Measurements from ENCODE around the gene CBLL1.

The CBLL1 gene, protein sequence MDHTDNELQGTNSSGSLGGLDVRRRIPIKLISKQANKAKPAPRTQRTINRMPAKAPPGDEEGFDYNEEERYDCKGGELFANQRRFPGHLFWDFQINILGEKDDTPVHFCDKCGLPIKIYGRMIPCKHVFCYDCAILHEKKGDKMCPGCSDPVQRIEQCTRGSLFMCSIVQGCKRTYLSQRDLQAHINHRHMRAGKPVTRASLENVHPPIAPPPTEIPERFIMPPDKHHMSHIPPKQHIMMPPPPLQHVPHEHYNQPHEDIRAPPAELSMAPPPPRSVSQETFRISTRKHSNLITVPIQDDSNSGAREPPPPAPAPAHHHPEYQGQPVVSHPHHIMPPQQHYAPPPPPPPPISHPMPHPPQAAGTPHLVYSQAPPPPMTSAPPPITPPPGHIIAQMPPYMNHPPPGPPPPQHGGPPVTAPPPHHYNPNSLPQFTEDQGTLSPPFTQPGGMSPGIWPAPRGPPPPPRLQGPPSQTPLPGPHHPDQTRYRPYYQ

DNA sequence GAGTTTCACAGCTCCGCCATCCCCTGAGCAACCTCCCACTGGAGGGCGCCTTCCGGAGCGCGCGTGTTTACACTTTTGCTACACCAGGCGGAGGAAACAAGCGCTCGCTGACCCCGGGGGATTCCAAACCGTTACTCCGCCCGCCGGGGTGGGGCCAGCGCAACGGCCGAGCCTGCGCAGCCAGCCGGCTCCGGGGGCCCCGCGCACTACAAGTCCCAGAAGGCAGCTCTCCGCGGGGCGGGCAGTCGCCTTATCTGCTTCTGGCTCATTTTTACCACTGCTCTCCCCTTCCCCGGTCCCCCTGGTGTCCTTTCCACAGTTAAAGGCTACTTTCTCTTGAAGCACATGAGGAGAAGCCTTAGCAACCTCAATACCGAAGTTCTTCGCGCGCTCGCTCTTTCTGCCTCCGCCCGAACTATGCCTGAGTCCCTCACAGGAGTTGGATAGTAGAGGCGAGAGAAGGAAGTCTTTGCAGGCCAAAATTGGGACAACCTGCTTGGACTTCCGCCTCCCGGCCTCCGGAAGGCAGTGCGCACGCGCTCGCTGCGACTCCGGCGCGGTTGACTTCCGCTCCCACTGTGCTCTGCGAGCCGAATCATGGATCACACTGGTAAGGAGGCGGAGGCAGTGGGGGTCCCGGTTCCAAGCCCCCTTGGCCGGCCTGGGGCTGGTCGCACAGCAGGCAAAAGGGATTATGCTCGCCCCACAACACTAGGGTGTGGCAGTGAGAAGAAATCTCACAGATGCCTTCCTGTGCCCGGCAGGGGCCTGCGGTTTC, at the start of gene CBLL1:
Gene CBLL1 (plus strand): TSS at position 576 of the 778 bp plus-strand sequence. CDS start 22 bp downstream, at position 598.
- DNase-seq: peak; percentile 83

GRCh38 chr7:107694386-107694785, 49.6 kb upstream of the CBLL1 start:
- no peak for DNase-seq

- no peak for DNase-seq
Measured at GRCh38 chr7:107696330-107696946, 47.5 kb upstream of the CBLL1 start.

DNA sequence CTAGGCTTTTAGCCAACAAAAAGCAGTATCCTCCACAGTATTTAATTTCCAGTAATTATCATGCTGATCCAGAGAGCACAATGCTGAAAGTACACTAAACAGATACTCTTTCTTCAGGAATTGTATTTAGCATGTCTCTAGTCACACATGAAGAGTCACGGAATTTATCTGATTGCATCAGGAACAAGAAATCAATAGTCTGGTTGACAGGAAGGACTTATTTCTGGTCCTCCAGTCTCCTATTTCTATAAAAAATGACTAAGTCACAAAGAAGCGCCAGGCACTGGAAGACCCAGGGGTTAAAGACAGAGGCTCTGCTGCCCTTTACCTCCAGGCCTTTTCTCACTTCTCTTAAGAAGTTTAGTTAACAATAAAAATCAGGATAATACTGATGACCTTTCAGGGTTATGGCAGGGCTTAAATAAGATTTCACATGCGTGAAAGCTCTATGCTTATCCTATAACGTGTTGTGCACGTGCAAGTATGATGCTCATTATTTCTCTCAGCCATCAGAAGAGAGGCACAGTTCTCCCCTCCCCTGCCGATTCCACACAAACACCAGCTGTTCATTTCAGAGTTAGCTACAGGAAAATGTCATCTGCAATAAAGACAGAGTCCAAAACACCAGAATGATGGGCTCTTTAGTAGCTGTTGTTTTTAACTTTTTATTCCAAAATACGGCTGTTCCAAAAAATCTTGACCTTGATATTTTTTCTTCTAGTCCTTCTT, 46.5 kb upstream of the CBLL1 start:
- no peak for DNase-seq

- DNase-seq: no peak
Measured at GRCh38 chr7:107700570-107700969, 43.4 kb upstream of the CBLL1 start.

GRCh38 chr7:107701191-107701590, 42.8 kb upstream of the CBLL1 start:
- no peak for DNase-seq

DNA sequence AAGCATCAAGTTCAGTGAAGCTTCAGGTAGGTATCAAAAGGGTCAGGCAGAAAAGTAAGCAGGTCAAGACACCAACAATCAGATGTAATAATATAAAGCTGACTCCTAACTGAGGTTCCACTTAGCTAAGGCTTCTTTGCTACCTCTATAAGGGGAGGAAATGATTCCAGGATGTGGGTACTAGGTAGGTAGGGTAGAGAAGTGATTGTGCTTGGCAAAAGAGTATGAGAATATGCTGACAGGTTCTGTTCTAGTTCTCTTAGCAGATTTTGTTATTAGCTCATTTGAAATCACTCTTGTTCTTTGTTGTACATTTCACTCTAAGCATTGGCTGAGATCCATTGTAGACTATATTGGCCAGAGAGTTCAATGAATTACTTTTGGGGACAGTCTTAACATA, 40.7 kb upstream of the CBLL1 start:
- DNase-seq: no peak

DNA sequence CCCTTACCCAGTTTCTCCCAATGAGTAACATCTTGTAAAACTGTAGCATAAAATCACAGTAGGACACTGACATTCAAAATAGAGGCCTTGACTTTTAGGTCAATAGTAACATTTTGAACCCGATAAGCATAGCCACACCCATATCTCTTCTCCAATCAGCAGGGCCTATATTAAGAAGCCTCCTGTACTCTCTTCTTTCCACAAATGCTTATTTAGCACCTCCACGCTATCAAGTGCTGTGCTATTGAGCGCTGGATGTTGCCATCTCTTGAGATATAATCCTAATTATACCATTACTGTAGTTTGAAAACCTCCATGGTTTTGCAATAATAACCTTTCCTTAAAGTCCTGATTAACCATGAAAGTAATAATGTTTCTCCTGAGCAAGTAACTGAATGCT, 40.1 kb upstream of the CBLL1 start:
- DNase-seq: no peak

- no peak for DNase-seq
Measured at GRCh38 chr7:107708956-107709355, 35.0 kb upstream of the CBLL1 start.

DNA sequence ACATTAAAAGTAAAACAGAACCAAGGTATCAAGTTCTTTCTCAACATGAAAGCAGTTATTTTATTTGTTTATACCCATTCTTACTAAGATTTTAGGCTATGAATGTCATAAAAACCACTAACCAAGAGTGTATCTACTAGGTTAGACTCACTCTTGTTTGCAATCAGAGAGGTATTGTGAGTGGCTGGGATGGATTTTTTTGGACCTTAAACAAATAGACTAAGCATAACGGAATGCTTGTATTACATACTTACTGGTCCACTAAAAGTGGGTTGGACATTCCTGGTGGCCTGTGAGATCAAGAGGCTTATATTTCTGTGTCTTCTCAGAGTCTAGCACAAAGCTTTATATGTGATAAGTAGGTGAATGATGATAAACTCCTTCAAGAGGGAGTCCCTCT, 32.6 kb upstream of the CBLL1 start:
- no peak for DNase-seq

DNA sequence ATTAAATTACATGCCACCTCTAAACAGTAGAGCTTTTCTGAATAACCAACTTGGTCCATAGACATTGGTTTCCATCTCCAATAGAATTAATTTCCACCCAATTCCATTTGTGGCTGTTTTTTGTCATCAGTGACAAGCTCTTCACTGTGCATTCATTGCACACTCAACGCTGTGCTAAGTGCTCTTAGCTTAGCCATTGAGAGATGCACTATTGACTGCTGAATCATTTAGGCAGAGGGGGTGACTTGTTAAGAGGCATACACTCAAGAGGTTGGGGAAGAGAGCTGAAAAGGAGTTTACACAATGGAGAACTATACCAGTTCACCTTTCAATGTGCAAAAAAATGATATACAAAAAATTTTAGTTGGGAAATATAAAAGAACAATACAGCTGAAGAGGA, 31.9 kb upstream of the CBLL1 start:
- peak; percentile 99 for DNase-seq

DNA sequence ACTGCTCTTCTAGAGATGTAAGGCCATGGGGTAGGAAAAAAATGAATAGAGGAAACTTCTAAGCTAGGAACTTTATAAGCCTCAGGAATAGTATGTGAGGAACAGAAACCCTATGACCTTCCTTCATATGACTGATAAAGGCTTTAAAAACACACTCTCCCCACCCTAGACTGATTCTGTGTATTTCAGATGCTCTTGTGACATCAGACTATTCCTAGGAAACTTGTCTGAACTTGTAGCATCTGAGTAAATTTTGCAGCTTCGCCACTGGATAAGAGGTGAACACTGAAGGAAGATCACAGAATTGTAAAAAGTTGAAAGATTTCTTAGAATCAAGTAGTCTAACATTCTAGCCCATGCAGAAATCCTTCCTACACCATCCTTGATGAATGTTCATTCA, 31.0 kb upstream of the CBLL1 start:
- DNase-seq: no peak

- no peak for DNase-seq
Measured at GRCh38 chr7:107715531-107715930, 28.4 kb upstream of the CBLL1 start.

GRCh38 chr7:107718456-107719193, 25.3 kb upstream of the CBLL1 start:
- no peak for DNase-seq

- no peak for DNase-seq
Measured at GRCh38 chr7:107721286-107721685, 22.7 kb upstream of the CBLL1 start.

GRCh38 chr7:107723255-107723654, 20.7 kb upstream of the CBLL1 start:
- DNase-seq: no peak

DNA sequence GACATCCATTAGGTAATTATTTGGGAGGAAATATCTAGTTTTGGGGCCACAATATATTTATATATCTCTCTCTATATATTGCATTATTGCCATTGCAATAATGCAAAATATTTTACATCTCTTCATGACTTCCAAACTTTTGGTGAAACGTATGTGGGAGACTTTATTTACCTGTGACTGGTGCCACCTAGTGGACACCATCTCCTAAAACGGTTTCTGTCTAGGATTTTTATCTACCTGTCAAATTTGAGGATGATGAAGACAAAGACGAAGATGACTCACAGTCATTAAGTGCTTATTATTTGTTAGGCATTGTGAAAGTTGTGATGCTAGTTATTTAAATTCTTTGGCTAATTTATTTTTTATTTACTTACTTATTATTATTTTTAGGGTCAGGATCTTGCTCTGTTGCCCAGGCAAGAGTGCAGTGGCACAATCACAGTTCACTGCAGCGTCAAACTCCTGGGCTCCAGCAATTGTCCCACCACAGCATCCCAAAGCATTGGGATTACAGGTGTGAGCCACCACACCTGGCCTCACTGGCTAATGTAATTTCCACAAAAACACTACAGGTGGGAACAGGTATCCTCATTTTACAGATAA, 18.7 kb upstream of the CBLL1 start:
- no peak for DNase-seq

- no peak for DNase-seq
Measured at GRCh38 chr7:107726356-107727130, 17.4 kb upstream of the CBLL1 start.

- no peak for DNase-seq
Measured at GRCh38 chr7:107728276-107728675, 15.7 kb upstream of the CBLL1 start.

- peak; percentile 83 for DNase-seq
Measured at GRCh38 chr7:107742678-107743566, 1.0 kb upstream of the CBLL1 start.
